IMR-90 (cell line): Measurements from ENCODE around the gene GH2. TPM values are rescaled to one million over a fixed set of nuclear protein-coding genes. Genes with fewer than 3 reads are reported as not detected.

ENCODE experiments used
- ATAC-seq: fragments of 200-7000 bp; cut with Tn5 transposase; 2 replicates; pipeline ENCODE4 v1.9.1; 2020; ENCODE audit warnings: low read depth, mild to moderate bottlenecking, moderate library complexity
- BruUV-seq: library from RNA; stranded (reverse); fragments of 400-500 nt; replicated peaks from 2 replicates; lab custom pipeline; 2021; lab: Mats Ljungman, UMichigan
- CTCF ChIA-PET: fragments of 300-600 bp; formaldehyde crosslinking; extraction: SDS; loops from one replicate; lab custom pipeline; 2021; ENCODE audit warnings: antibody characterized with exemption; lab: Yijun Ruan, JAX
- POLR2A ChIA-PET: fragments of 300-600 bp; sonication (Branson Sonifier 250); formaldehyde crosslinking; loops from one replicate; lab custom pipeline; 2022; ENCODE audit warnings: antibody characterized with exemption; ENCODE audit not compliant: unreplicated experiment; lab: Charles Lee
- DNase-seq: peaks from one replicate; pipeline ENCODE4 v3.0.0; 2013
- H2AFZ ChIP-seq: replicated peaks from 2 replicates; pipeline ENCODE3; 2013; ENCODE audit warnings: low read length, mild to moderate bottlenecking; ENCODE audit not compliant: poor library complexity
- H2AK5ac ChIP-seq: 2 replicates; pipeline ENCODE4 v1.6.1; 2013; ENCODE audit warnings: low read depth, low read length, inconsistent platforms
- H2AK9ac ChIP-seq: replicated peaks from 2 replicates; pipeline ENCODE3; 2013; ENCODE audit warnings: mild to moderate bottlenecking, low read depth, low read length, moderate library complexity; ENCODE audit not compliant: poor library complexity
- H2BK120ac ChIP-seq: 2 replicates; pipeline ENCODE4 v1.6.1; 2013; ENCODE audit warnings: low read depth, low read length, inconsistent platforms
- H2BK15ac ChIP-seq: 3 replicates; pipeline ENCODE4 v1.6.1; 2013; ENCODE audit warnings: low read depth, low read length, inconsistent platforms
- H2BK20ac ChIP-seq: 2 replicates; pipeline ENCODE4 v1.6.1; 2013; ENCODE audit warnings: low read depth, mild to moderate bottlenecking, inconsistent platforms, low read length, moderate library complexity
- H2BK5ac ChIP-seq: 2 replicates; pipeline ENCODE4 v1.6.1; 2013; ENCODE audit warnings: mild to moderate bottlenecking, low read depth, low read length, inconsistent platforms; ENCODE audit not compliant: poor library complexity, severe bottlenecking
- H3K14ac ChIP-seq: replicated peaks from 2 replicates; pipeline ENCODE4 v1.6.1; 2013; ENCODE audit warnings: low read depth, low read length, inconsistent platforms
- H3K18ac ChIP-seq: 2 replicates; pipeline ENCODE4 v1.6.1; 2013; ENCODE audit warnings: low read depth, low read length, control low read depth
- H3K23ac ChIP-seq: 2 replicates; pipeline ENCODE4 v1.6.1; 2013; ENCODE audit warnings: low read depth, low read length, inconsistent platforms
- H3K27ac ChIP-seq: 2 replicates; pipeline ENCODE4 v1.5.1; 2013; ENCODE audit warnings: mild to moderate bottlenecking, control low read depth, low read length; ENCODE audit not compliant: insufficient read depth
- H3K27me3 ChIP-seq: 2 replicates; pipeline ENCODE4 v1.6.1; 2013; ENCODE audit warnings: low read length; ENCODE audit not compliant: control insufficient read depth, insufficient read depth
- H3K36me3 ChIP-seq: 2 replicates; pipeline ENCODE4 v1.6.1; 2013; ENCODE audit warnings: low read length, mixed read lengths; ENCODE audit not compliant: control insufficient read depth, insufficient read depth
- H3K4ac ChIP-seq: 2 replicates; pipeline ENCODE4 v1.6.1; 2013; ENCODE audit warnings: low read depth, low read length, inconsistent platforms
- H3K4me1 ChIP-seq: 2 replicates; pipeline ENCODE4 v1.6.1; 2013; ENCODE audit warnings: low read length, mixed read lengths; ENCODE audit not compliant: control insufficient read depth, insufficient read depth
- H3K4me2 ChIP-seq: 2 replicates; pipeline ENCODE4 v1.6.1; 2013; ENCODE audit warnings: low read depth, mild to moderate bottlenecking, control low read depth, low read length, moderate library complexity
- H3K4me3 ChIP-seq: 2 replicates; pipeline ENCODE4 v1.5.1; 2013; ENCODE audit warnings: low read depth, mild to moderate bottlenecking, control low read depth, low read length, moderate library complexity; ENCODE audit not compliant: insufficient read depth
- H3K56ac ChIP-seq: 2 replicates; pipeline ENCODE4 v1.6.1; 2013; ENCODE audit warnings: low read length, inconsistent platforms; ENCODE audit not compliant: insufficient read depth; ENCODE audit errors: extremely low read depth
- H3K79me1 ChIP-seq, 2 experiments: 2 replicates each; pipeline ENCODE4 v1.6.1; 2013; ENCODE audit warnings: low read length in 2 of 2, inconsistent platforms in 1 of 2, low read depth in 1 of 2
- H3K9ac ChIP-seq: 2 replicates; pipeline ENCODE4 v1.6.1; 2013; ENCODE audit warnings: low read depth, low read length, control low read depth
- H3K9me1 ChIP-seq: 2 replicates; pipeline ENCODE4 v1.6.1; 2013; ENCODE audit warnings: low read length, inconsistent platforms; ENCODE audit not compliant: insufficient read depth
- H3K9me3 ChIP-seq: 2 replicates; pipeline ENCODE4 v1.6.1; 2013; ENCODE audit warnings: low read length; ENCODE audit not compliant: control insufficient read depth, insufficient read depth
- H4K20me1 ChIP-seq: 2 replicates; pipeline ENCODE4 v1.6.1; 2013; ENCODE audit warnings: low read length, inconsistent platforms; ENCODE audit not compliant: insufficient read depth
- H4K5ac ChIP-seq: 2 replicates; pipeline ENCODE4 v1.6.1; 2013; ENCODE audit warnings: mild to moderate bottlenecking, low read depth, low read length, control low read depth
- H4K8ac ChIP-seq, 2 experiments: 2 replicates each; pipeline ENCODE4 v1.6.1; 2013; ENCODE audit warnings: low read depth in 2 of 2, low read length in 2 of 2, control low read depth in 1 of 2, inconsistent platforms in 1 of 2
- H4K91ac ChIP-seq: 2 replicates; pipeline ENCODE4 v1.6.1; 2013; ENCODE audit warnings: low read depth, low read length, inconsistent platforms; ENCODE audit not compliant: insufficient read depth
- CHD1 ChIP-seq: IDR thresholded peaks from 2 replicates; pipeline ENCODE4 v1.6.1; 2012; ENCODE audit warnings: low read depth, low read length, improper control_type of control experiment
- ELK1 ChIP-seq: fragments of 150-350 bp; IDR thresholded peaks from 2 replicates; pipeline ENCODE4 v1.6.1; 2016; ENCODE audit warnings: low read depth, mild to moderate bottlenecking, low read length, moderate library complexity, borderline replicate concordance
- MAZ ChIP-seq: IDR thresholded peaks from 2 replicates; pipeline ENCODE4 v1.6.1; 2012; ENCODE audit warnings: low read depth, mild to moderate bottlenecking, low read length, improper control_type of control experiment, moderate library complexity, borderline replicate concordance
- MXI1 ChIP-seq: IDR thresholded peaks from 2 replicates; pipeline ENCODE4 v1.6.1; 2012; ENCODE audit warnings: low read depth, mild to moderate bottlenecking, low read length, moderate library complexity, borderline replicate concordance
- POLR2A ChIP-seq: IDR thresholded peaks from 2 replicates; pipeline ENCODE4 v1.6.1; 2012; ENCODE audit warnings: mild to moderate bottlenecking, low read depth, low read length
- RAD21 ChIP-seq: IDR thresholded peaks from 2 replicates; pipeline ENCODE4 v1.6.1; 2012; ENCODE audit warnings: low read length, improper control_type of control experiment
- SMC3 ChIP-seq: fragments of 150-350 bp; IDR thresholded peaks from 2 replicates; pipeline ENCODE4 v1.6.1; 2016; ENCODE audit warnings: low read depth, mild to moderate bottlenecking, antibody characterized with exemption, low read length, moderate library complexity
- USF2 ChIP-seq: fragments of 150-350 bp; IDR thresholded peaks from 2 replicates; pipeline ENCODE4 v1.6.1; 2017; ENCODE audit warnings: mild to moderate bottlenecking, antibody characterized with exemption, low read length, low read depth
- WGBS, 2 experiments: methylation state at CpG; one replicate each; pipeline versions ENCODE4 v1.1.5 to v1.1.7; 2013; ENCODE audit warnings: missing lambda C conversion rate in 2 of 2; ENCODE audit not compliant: insufficient read length in 1 of 2; ENCODE audit errors: extremely low coverage in 2 of 2; 5-methylcytosine and 5-hydroxymethylcytosine counted together
- dilution Hi-C: fragments of 300-500 bp; cut with HindIII; formaldehyde crosslinking; loops from one replicate; pipeline ENCODE4 v1.14.3; 2018; ENCODE audit warnings: low sequenced_read_pairs; ENCODE audit not compliant: unreplicated experiment
- in situ Hi-C: fragments of 300-500 bp; cut with MboI; formaldehyde crosslinking; loops from 3 replicates; pipeline ENCODE4 v1.14.3; 2019; ENCODE audit warnings: low sequenced_read_pairs, inconsistent platforms, mixed read lengths
- intact Hi-C: fragments of 100-400 bp; cut with micrococcal nuclease; formaldehyde crosslinking; loops from 2 replicates; pipeline ENCODE4 v1.10.0; 2022
- polyA plus RNA-seq, 3 experiments: library from polyadenylated mRNA; depleted of rRNA; stranded (reverse); fragments of >200 nt; gene quantifications; 2 replicates each; pipeline ENCODE4 v1.2.3, GENCODE V29; 2012; ENCODE audit warnings: low replicate concordance in 1 of 3
- total RNA-seq: library from RNA; depleted of rRNA; stranded (reverse); fragments of >200 nt; gene quantifications from 2 replicates; pipeline ENCODE4 v1.2.3, GENCODE V29; 2012

GH2 gene
- total and polyA plus RNA-seq, 2 of the 4 experiments (the other 2 are of a cell fraction) = not detected

GRCh38 chr17:63833026-63833740 is 48.6 kb downstream of the GH2 start:
- WGBS, 2 experiments = 100% methylated on average over 1 of the region's 14 CpGs; no CpG with 5 or more reads in 1 of the 2 experiments
- no peak overlapping the region for H2BK120ac ChIP-seq
- intact Hi-C loops = no loop called here
- H3K14ac ChIP-seq = no peak overlapping the region
- H3K36me3 ChIP-seq = peaks cover 71% of the 10 kb centered on the region
- H3K4me2 ChIP-seq = no peak overlapping the region
- TF ChIP-seq MAZ (no peak), SMC3 (no peak), RAD21 (no peak), CHD1 (no peak), ELK1 (no peak), POLR2A (no peak), USF2 (no peak), MXI1 (no peak)
- no peak overlapping the region for H2BK15ac ChIP-seq
- in situ Hi-C loops = no loop called here
- H2AK5ac ChIP-seq = no peak overlapping the region
- H2BK5ac ChIP-seq = no peak overlapping the region
- no peaks in the 10 kb centered on the region for H3K9me3 ChIP-seq
- H2AK9ac ChIP-seq = no peak overlapping the region
- H4K91ac ChIP-seq = no peak overlapping the region
- peaks cover 2% of the 10 kb centered on the region for H3K4me1 ChIP-seq
- H4K5ac ChIP-seq = no peak overlapping the region
- H3K27me3 ChIP-seq = no peaks in the 10 kb centered on the region
- no TSS peak for BruUV-seq
- H3K4ac ChIP-seq = no peak overlapping the region
- H2AFZ ChIP-seq = no peak overlapping the region
- CTCF ChIA-PET = no interaction called here
- no peak overlapping the region for H3K27ac ChIP-seq
- H3K18ac ChIP-seq = no peak overlapping the region
- H3K79me1 ChIP-seq = peaks cover 24 to 79% of the 10 kb centered on the region in 2 experiments
- H3K9ac ChIP-seq = no peak overlapping the region
- no peak overlapping the region for H3K23ac ChIP-seq
- no peak overlapping the region for H3K56ac ChIP-seq
- DNase-seq (no peak), ATAC-seq (no peak)
- H4K8ac ChIP-seq = no peak overlapping the region
- H3K4me3 ChIP-seq = no peak overlapping the region
- dilution Hi-C loops = no loop called here
- H3K9me1 ChIP-seq = no peaks in the 10 kb centered on the region
- no peak overlapping the region for H2BK20ac ChIP-seq
- H4K20me1 ChIP-seq = peaks cover 48% of the 10 kb centered on the region
- POLR2A ChIA-PET = no interaction called here
